Keratinocyte (primary cell): ENCODE results near the gene CAMK2D. TPM values are rescaled to one million over a fixed set of nuclear protein-coding genes. Genes with fewer than 3 reads are reported as not detected.

Experiments
- DNase-seq: peaks from one replicate; pipeline ENCODE4 v3.0.0-alpha.2; 2011; ENCODE audit warnings: low read depth, missing footprints, low spot score
- FAIRE-seq: peaks from 2 replicates; lab custom pipeline; 2011; peaks lifted over from hg19 to GRCh38; lab: Jason Lieb, UNC
- H2AFZ ChIP-seq: 2 replicates; pipeline ENCODE4 v1.6.0; 2012; ENCODE audit warnings: low read length, control low read depth, inconsistent platforms; ENCODE audit not compliant: control insufficient read depth
- H3K27ac ChIP-seq: 2 replicates; pipeline ENCODE4 v1.5.1; 2011; ENCODE audit warnings: low read length; ENCODE audit not compliant: control insufficient read depth, insufficient read depth
- H3K27me3 ChIP-seq: 3 replicates; pipeline ENCODE4 v1.6.0; 2011; ENCODE audit warnings: low read length; ENCODE audit not compliant: control insufficient read depth, insufficient read depth; ENCODE audit errors: extremely low read depth
- H3K36me3 ChIP-seq, 2 experiments: 2 replicates in 1 of 2; 3 replicates in 1 of 2; pipeline ENCODE4 v1.5.1; 2011; ENCODE audit warnings: low read length in 2 of 2, mild to moderate bottlenecking in 1 of 2; ENCODE audit not compliant: control insufficient read depth in 2 of 2, insufficient read depth in 2 of 2; ENCODE audit errors: extremely low read depth in 1 of 2
- H3K4me1 ChIP-seq: 3 replicates; pipeline ENCODE4 v1.5.1; 2011; ENCODE audit warnings: low read length; ENCODE audit not compliant: control insufficient read depth, insufficient read depth; ENCODE audit errors: extremely low read depth
- H3K4me2 ChIP-seq: 3 replicates; pipeline ENCODE4 v1.6.0; 2011; ENCODE audit warnings: low read depth, low read length; ENCODE audit not compliant: control insufficient read depth, insufficient read depth; ENCODE audit errors: extremely low read depth
- H3K4me3 ChIP-seq, 3 experiments: fragments of 200-600 bp in 1 of 3; sonication (generic) in 1 of 3; 2 replicates in 2 of 3; 3 replicates in 1 of 3; pipeline ENCODE4 v1.5.1; 2011 to 2016; ENCODE audit warnings: low read length in 3 of 3, mild to moderate bottlenecking in 3 of 3, control low read depth in 2 of 3, inconsistent platforms in 1 of 3, low read depth in 1 of 3, mixed read lengths in 1 of 3, mixed run types in 1 of 3, moderate library complexity in 1 of 3; ENCODE audit not compliant: control insufficient read depth in 2 of 3, insufficient read depth in 2 of 3; ENCODE audit errors: extremely low read depth in 1 of 3
- H3K79me2 ChIP-seq: 2 replicates; pipeline ENCODE4 v1.6.0; 2012; ENCODE audit warnings: low read length; ENCODE audit not compliant: control insufficient read depth, insufficient read depth
- H3K9ac ChIP-seq: 3 replicates; pipeline ENCODE4 v1.6.0; 2011; ENCODE audit warnings: low read length; ENCODE audit not compliant: control insufficient read depth, insufficient read depth; ENCODE audit errors: extremely low read depth
- H3K9me1 ChIP-seq: 3 replicates; pipeline ENCODE4 v1.6.0; 2011; ENCODE audit warnings: low read length; ENCODE audit not compliant: control insufficient read depth, insufficient read depth; ENCODE audit errors: extremely low read depth
- H3K9me3 ChIP-seq: 2 replicates; pipeline ENCODE4 v1.5.1; 2012; ENCODE audit warnings: low read depth, low read length; ENCODE audit not compliant: control insufficient read depth
- H4K20me1 ChIP-seq: 3 replicates; pipeline ENCODE4 v1.6.0; 2011; ENCODE audit warnings: low read length; ENCODE audit not compliant: control insufficient read depth, insufficient read depth; ENCODE audit errors: extremely low read depth
- EZH2 ChIP-seq: IDR thresholded peaks from one replicate; pipeline ENCODE4 v1.6.1; 2012; ENCODE audit warnings: inconsistent platforms, mild to moderate bottlenecking, low read length, moderate library complexity
- dilution Hi-C: fragments of 300-500 bp; cut with MboI; formaldehyde crosslinking; loops from one replicate; pipeline ENCODE4 v1.7.0; 2020; ENCODE audit warnings: low sequenced_read_pairs; ENCODE audit not compliant: extremely low pct_ligation_motif_present
- polyA plus RNA-seq, 5 experiments: library from polyadenylated mRNA; depleted of rRNA in 3 of 5; stranded (reverse) in 3 of 5; stranded (forward) in 1 of 5; unstranded in 1 of 5; fragments of >200 nt; gene quantifications; 1 replicate in 1 of 5; 2 replicates in 3 of 5; 3 replicates in 1 of 5; pipeline versions ENCODE4 v1.2.1 to v1.2.3, GENCODE V29; 2011 to 2012; ENCODE audit warnings: missing spikeins in 2 of 5, low read depth in 1 of 5, low replicate concordance in 1 of 5
- TF ChIP-seq, protein P1 (sequence below), 3 experiments: IDR thresholded peaks in 1 of 3; conservative IDR thresholded peaks in 1 of 3; optimal IDR thresholded peaks in 1 of 3; 2 replicates in 2 of 3; 3 replicates in 1 of 3; pipeline versions ENCODE3 to v1.5.1; 2011; ENCODE audit warnings: low read length in 3 of 3, mild to moderate bottlenecking in 3 of 3, moderate library complexity in 2 of 3, control low read depth in 1 of 3, inconsistent platforms in 1 of 3; ENCODE audit not compliant: insufficient read depth in 2 of 3; ENCODE audit errors: extremely low read depth in 1 of 3

The CAMK2D gene
- polyA plus RNA-seq, 1 donor (not counting 4 experiments of a cell fraction or from before 2014, with no cell fraction given), result 18.8 TPM

DNA sequence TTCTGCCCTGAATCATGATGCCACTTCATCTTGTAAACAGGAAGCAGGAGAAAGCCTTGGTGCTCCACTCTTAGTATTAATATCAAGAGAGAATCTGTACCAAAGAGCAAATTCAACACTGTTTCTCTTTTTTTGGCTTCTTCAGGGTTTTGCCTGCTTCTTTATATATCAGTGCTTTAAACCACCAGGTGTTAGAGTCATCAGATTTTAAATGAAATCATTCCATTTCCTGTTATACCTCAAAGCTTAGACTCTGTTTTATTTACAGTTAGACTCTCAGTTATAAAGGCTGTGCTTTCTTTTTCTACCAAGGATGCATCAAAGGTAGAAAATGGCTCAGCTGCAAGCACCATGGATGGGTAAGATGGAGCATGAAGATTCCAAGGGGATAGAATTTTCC lies 350.9 kb downstream of the CAMK2D start:
- TF ChIP-seq, protein P1, sequence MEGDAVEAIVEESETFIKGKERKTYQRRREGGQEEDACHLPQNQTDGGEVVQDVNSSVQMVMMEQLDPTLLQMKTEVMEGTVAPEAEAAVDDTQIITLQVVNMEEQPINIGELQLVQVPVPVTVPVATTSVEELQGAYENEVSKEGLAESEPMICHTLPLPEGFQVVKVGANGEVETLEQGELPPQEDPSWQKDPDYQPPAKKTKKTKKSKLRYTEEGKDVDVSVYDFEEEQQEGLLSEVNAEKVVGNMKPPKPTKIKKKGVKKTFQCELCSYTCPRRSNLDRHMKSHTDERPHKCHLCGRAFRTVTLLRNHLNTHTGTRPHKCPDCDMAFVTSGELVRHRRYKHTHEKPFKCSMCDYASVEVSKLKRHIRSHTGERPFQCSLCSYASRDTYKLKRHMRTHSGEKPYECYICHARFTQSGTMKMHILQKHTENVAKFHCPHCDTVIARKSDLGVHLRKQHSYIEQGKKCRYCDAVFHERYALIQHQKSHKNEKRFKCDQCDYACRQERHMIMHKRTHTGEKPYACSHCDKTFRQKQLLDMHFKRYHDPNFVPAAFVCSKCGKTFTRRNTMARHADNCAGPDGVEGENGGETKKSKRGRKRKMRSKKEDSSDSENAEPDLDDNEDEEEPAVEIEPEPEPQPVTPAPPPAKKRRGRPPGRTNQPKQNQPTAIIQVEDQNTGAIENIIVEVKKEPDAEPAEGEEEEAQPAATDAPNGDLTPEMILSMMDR (optimal IDR thresholded peaks at IDR 0.05 in 1 of 3, IDR thresholded peaks at IDR 0.05 in 1 of 3, conservative IDR thresholded peaks at IDR 0.05 in 1 of 3; ENCODE audit: extremely low read depth in 1 of 3, insufficient read depth in 2 of 3, low read length in 3 of 3), result no peak
- TF ChIP-seq EZH2, result no peak
- no peak for FAIRE-seq
- no peak for DNase-seq
- Histone ChIP-seq H2AFZ (no peak overlapping the region), H3K27me3 (no peaks in the 10 kb centered on the region), H3K36me3 (no peaks in the 10 kb centered on the region), H3K9ac (no peak overlapping the region), H3K79me2 (no peaks in the 10 kb centered on the region), H3K4me1 (peaks cover 3% of the 10 kb centered on the region), H3K4me2 (no peak overlapping the region), H3K27ac (no peak overlapping the region), H4K20me1 (no peaks in the 10 kb centered on the region), H3K9me1 (no peaks in the 10 kb centered on the region), H3K4me3 (no peak overlapping the region), H3K9me3 (no peaks in the 10 kb centered on the region)
- dilution Hi-C loops, result no loop called here

DNA sequence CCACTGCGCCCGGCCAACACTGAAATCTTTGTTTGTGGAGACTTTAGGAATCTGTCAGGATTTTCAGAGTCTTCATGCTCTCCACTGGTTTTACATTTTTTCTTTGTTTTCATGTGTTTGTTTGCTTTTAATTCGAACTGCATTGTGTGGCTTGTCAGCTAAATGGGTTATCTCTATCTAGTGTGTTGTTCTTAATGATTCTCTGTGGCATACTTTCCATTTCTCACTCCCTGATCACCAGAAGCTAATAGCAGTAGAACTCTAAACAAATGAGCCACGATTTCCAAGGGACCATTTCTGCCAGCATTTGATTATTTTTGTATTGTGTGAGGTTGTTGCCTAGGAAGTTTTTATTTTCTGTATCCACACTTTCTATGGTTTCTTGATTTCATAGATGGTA lies 352.4 kb downstream of the CAMK2D start:
- peaks cover 3% of the 10 kb centered on the region for H3K4me1 ChIP-seq
- DNase-seq (no peak), FAIRE-seq (no peak)
- H3K4me3 ChIP-seq, result no peak overlapping the region
- H4K20me1 ChIP-seq, result no peaks in the 10 kb centered on the region
- no peaks in the 10 kb centered on the region for H3K36me3 ChIP-seq
- no peaks in the 10 kb centered on the region for H3K27me3 ChIP-seq
- no peaks in the 10 kb centered on the region for H3K9me1 ChIP-seq
- TF ChIP-seq, protein P1 (optimal IDR thresholded peaks at IDR 0.05 in 1 of 3, IDR thresholded peaks at IDR 0.05 in 1 of 3, conservative IDR thresholded peaks at IDR 0.05 in 1 of 3; ENCODE audit: extremely low read depth in 1 of 3, insufficient read depth in 2 of 3, low read length in 3 of 3), result no peak
- no peak for TF ChIP-seq EZH2
- no peak overlapping the region for H3K27ac ChIP-seq
- no peak overlapping the region for H3K4me2 ChIP-seq
- no peak overlapping the region for H2AFZ ChIP-seq
- H3K9me3 ChIP-seq, result no peaks in the 10 kb centered on the region
- H3K9ac ChIP-seq, result no peak overlapping the region
- dilution Hi-C loops, result no loop called here
- H3K79me2 ChIP-seq, result no peaks in the 10 kb centered on the region
